SK-N-SH (cell line): Measurements from ENCODE around the gene SPATA2. TPM values are rescaled to one million over a fixed set of nuclear protein-coding genes. Genes with fewer than 3 reads are reported as not detected.

ENCODE experiments used
- CTCF ChIA-PET: fragments of 300-600, 350-600 bp; formaldehyde crosslinking; extraction: SDS; loops from one replicate; lab custom pipeline; 2021; lab: Yijun Ruan, JAX
- POLR2A ChIA-PET: fragments of 350-600 bp; sonication (Branson Sonifier 250); formaldehyde crosslinking; extraction: SDS; loops from one replicate; lab custom pipeline; 2020; ENCODE audit warnings: antibody characterized with exemption, inconsistent platforms; lab: Yijun Ruan, JAX
- DNase-seq: peaks from one replicate; pipeline ENCODE4 v3.0.0; 2012
- H2AFZ ChIP-seq: fragments of 200-600 bp; sonication (generic); 2 replicates; pipeline ENCODE4 v1.8.1; 2016; ENCODE audit warnings: antibody characterized with exemption, mild to moderate bottlenecking, low read depth
- H3F3A ChIP-seq: fragments of 200-600 bp; sonication (generic); replicated peaks from 2 replicates; pipeline ENCODE3; 2016; ENCODE audit warnings: antibody characterized with exemption, mild to moderate bottlenecking; ENCODE audit not compliant: insufficient read depth
- H3K27ac ChIP-seq, 2 experiments: fragments of 200-500 bp in 1 of 2; fragments of 200-600 bp in 1 of 2; sonication (Bioruptor generic) in 1 of 2; sonication (generic), shearing (Covaris generic) in 1 of 2; 2 replicates each; pipeline versions ENCODE4 v1.5.1 to v1.6.1; 2014 to 2016; ENCODE audit warnings: low read depth in 2 of 2, inconsistent platforms in 1 of 2, low read length in 1 of 2, mild to moderate bottlenecking in 1 of 2, mixed read lengths in 1 of 2
- H3K27me3 ChIP-seq: fragments of 200-600 bp; sonication (generic), shearing (Covaris generic); 2 replicates; pipeline ENCODE4 v1.6.1; 2016; ENCODE audit warnings: mixed run types; ENCODE audit not compliant: insufficient read depth
- H3K36me3 ChIP-seq, 2 experiments: fragments of 200-500 bp in 1 of 2; fragments of 200-600 bp in 1 of 2; sonication (Bioruptor generic) in 1 of 2; sonication (generic) in 1 of 2; replicated peaks in 1 of 2; 2 replicates each; pipeline versions ENCODE3 to v1.5.1; 2014 to 2016; ENCODE audit warnings: low read length in 1 of 2, mild to moderate bottlenecking in 1 of 2; ENCODE audit not compliant: insufficient read depth in 2 of 2, control insufficient read depth in 1 of 2
- H3K4me1 ChIP-seq, 2 experiments: fragments of 200-500 bp in 1 of 2; fragments of 200-600 bp in 1 of 2; sonication (Bioruptor generic) in 1 of 2; sonication (generic), shearing (Covaris generic) in 1 of 2; 2 replicates each; pipeline versions ENCODE4 v1.5.1 to v1.6.1; 2014 to 2016; ENCODE audit warnings: low read depth in 1 of 2, low read length in 1 of 2, mixed run types in 1 of 2; ENCODE audit not compliant: insufficient read depth in 2 of 2, control insufficient read depth in 1 of 2
- H3K4me2 ChIP-seq: fragments of 200-600 bp; sonication (generic), shearing (Covaris generic); 2 replicates; pipeline ENCODE4 v1.6.1; 2017; ENCODE audit warnings: mixed run types
- H3K4me3 ChIP-seq, 2 experiments: fragments of 200-500 bp in 1 of 2; fragments of 200-600 bp in 1 of 2; sonication (Bioruptor generic) in 1 of 2; sonication (generic), shearing (Covaris generic) in 1 of 2; 2 replicates each; pipeline versions ENCODE4 v1.5.1 to v1.8.1; 2014 to 2016; ENCODE audit warnings: low read depth in 2 of 2, inconsistent platforms in 1 of 2, low read length in 1 of 2, mild to moderate bottlenecking in 1 of 2, mixed read lengths in 1 of 2, moderate library complexity in 1 of 2
- H3K79me2 ChIP-seq: fragments of 200-600 bp; sonication (generic); 2 replicates; pipeline ENCODE4 v1.8.1; 2017; ENCODE audit warnings: mild to moderate bottlenecking; ENCODE audit not compliant: insufficient read depth
- H3K9ac ChIP-seq: fragments of 200-600 bp; sonication (generic); 2 replicates; pipeline ENCODE4 v1.6.1; 2017; ENCODE audit warnings: mixed run types
- H3K9me2 ChIP-seq: fragments of 200-600 bp; sonication (generic); 2 replicates; pipeline ENCODE4 v1.6.1; 2017; ENCODE audit warnings: mixed run types
- H3K9me3 ChIP-seq: fragments of 200-600 bp; sonication (generic); 2 replicates; pipeline ENCODE4 v1.6.1; 2017; ENCODE audit warnings: mixed run types, mild to moderate bottlenecking, moderate library complexity
- H4K20me1 ChIP-seq: fragments of 200-600 bp; sonication (generic); 2 replicates; pipeline ENCODE4 v1.6.1; 2017; ENCODE audit warnings: mild to moderate bottlenecking, mixed run types; ENCODE audit not compliant: insufficient read depth
- EP300 ChIP-seq, 2 experiments: IDR thresholded peaks; 2 replicates each; pipeline versions ENCODE4 v1.4.0 to v1.6.1; 2012; ENCODE audit warnings: borderline replicate concordance in 1 of 2, low read depth in 1 of 2, low read length in 1 of 2
- JUND ChIP-seq: IDR thresholded peaks from 2 replicates; pipeline ENCODE4 v1.4.0; 2012
- NRF1 ChIP-seq: IDR thresholded peaks from 2 replicates; pipeline ENCODE4 v1.6.1; 2012; ENCODE audit warnings: low read depth, mild to moderate bottlenecking, low read length
- POLR2AphosphoS5 ChIP-seq: IDR thresholded peaks from 2 replicates; pipeline ENCODE4 v1.6.1; 2012; ENCODE audit warnings: low read depth, low read length
- RAD21 ChIP-seq: IDR thresholded peaks from 2 replicates; pipeline ENCODE4 v1.6.1; 2012; ENCODE audit warnings: mild to moderate bottlenecking, low read length
- RFX5 ChIP-seq: IDR thresholded peaks from 2 replicates; pipeline ENCODE4 v1.6.1; 2012; ENCODE audit warnings: mild to moderate bottlenecking, improper control_type of control experiment, low read length
- RXRA ChIP-seq: IDR thresholded peaks from 2 replicates; pipeline ENCODE4 v1.4.0; 2012; ENCODE audit warnings: low read depth, mild to moderate bottlenecking, borderline replicate concordance
- TAF1 ChIP-seq: IDR thresholded peaks from 2 replicates; pipeline ENCODE4 v1.6.1; 2012; ENCODE audit warnings: low read depth, mild to moderate bottlenecking, low read length, moderate library complexity, borderline replicate concordance
- TCF12 ChIP-seq: IDR thresholded peaks from 2 replicates; pipeline ENCODE4 v1.4.0; 2012
- TEAD4 ChIP-seq: IDR thresholded peaks from 2 replicates; pipeline ENCODE4 v1.4.0; 2012; ENCODE audit warnings: mild to moderate bottlenecking, borderline replicate concordance; ENCODE audit not compliant: insufficient read depth
- ZBTB33 ChIP-seq: IDR thresholded peaks from 2 replicates; pipeline ENCODE4 v1.4.0; 2012; ENCODE audit warnings: low read depth, borderline replicate concordance
- WGBS: methylation state at CpG from one replicate; pipeline ENCODE4 v1.1.6; 2017; ENCODE audit warnings: low lambda C conversion rate; 5-methylcytosine and 5-hydroxymethylcytosine counted together
- polyA plus RNA-seq, 3 experiments: library from polyadenylated mRNA; depleted of rRNA; stranded (reverse); fragments of >200 nt; gene quantifications; 2 replicates each; pipeline ENCODE4 v1.2.3, GENCODE V29; 2012
- TF ChIP-seq, protein P1 (sequence below): IDR thresholded peaks from 2 replicates; pipeline ENCODE4; 2012
- TF ChIP-seq, protein P2 (sequence below): fragments of 150-350 bp; IDR thresholded peaks from 2 replicates; pipeline ENCODE4 v1.6.1; 2017; ENCODE audit warnings: antibody characterized with exemption, low read length, low read depth, borderline replicate concordance
- TF ChIP-seq, protein P3 (sequence below): fragments of 150-350 bp; IDR thresholded peaks from 2 replicates; pipeline ENCODE4 v1.6.1; 2016; ENCODE audit warnings: mild to moderate bottlenecking, low read depth, low read length

The SPATA2 gene
- polyA plus RNA-seq, 1 of the 3 experiments (the other 2 are of a cell fraction): 7.2 TPM

DNA sequence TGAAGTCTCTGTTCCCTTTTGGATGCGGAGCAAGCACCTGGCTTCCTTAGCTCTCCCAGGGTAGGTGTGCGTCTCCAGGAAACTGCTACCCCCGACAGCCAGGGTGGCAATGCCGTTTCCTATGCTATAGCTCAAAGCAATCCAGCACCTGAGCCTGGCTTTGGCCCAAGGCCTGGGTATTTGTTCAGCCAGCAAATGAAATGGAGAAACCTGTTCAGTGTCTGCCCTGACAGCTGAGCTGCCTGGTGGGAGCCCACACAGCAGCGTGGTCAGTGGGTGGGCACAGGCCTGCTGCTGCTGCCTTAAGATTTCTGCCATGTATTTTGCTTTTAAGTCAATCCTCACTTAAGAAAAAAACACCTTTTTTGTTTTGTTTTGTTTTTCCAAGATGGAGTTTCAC lies 13.7 kb downstream of the SPATA2 start:
- H3K4me3 ChIP-seq: no peak overlapping the region
- peaks cover 9 to 31% of the 10 kb centered on the region in 2 experiments for H3K36me3 ChIP-seq
- no peaks in the 10 kb centered on the region for H3K9me2 ChIP-seq
- ChIA-PET CTCF (interaction anchor here (1.4 to 2.7 kb wide), 2 partner anchors 10 to 13 kb away, joined by 3 to 25 read pairs; no protein-coding TSS in a partner anchor), POLR2A (no interaction called here)
- no peak overlapping the region for H3K27ac ChIP-seq
- H3K9me3 ChIP-seq: no peaks in the 10 kb centered on the region
- no peak overlapping the region for H3K9ac ChIP-seq
- H3F3A ChIP-seq: no peaks in the 10 kb centered on the region
- no peaks in the 10 kb centered on the region for H3K27me3 ChIP-seq
- peaks cover 0 to 10% of the 10 kb centered on the region in 2 experiments; a peak in 1 of 4 replicates for H3K4me1 ChIP-seq
- H2AFZ ChIP-seq: no peak overlapping the region
- 63% methylated on average over 5 of the region's 5 CpGs for WGBS
- no peak for TF ChIP-seq RFX5
- 0 out of 4 replicates have a peak, but pooled peaks of 1 of the 2 experiments have one; percentile 19 for TF ChIP-seq EP300 (IDR thresholded peaks at IDR 0.05; ENCODE audit: borderline replicate concordance in 1 of 2, low read depth in 1 of 2, low read length in 1 of 2)
- TF ChIP-seq JUND: no peak
- TF ChIP-seq, all 33 proteins: peak for 1
- H3K4me2 ChIP-seq: no peak overlapping the region
- no peak for DNase-seq
- H4K20me1 ChIP-seq: no peaks in the 10 kb centered on the region
- H3K79me2 ChIP-seq: no peaks in the 10 kb centered on the region

DNA sequence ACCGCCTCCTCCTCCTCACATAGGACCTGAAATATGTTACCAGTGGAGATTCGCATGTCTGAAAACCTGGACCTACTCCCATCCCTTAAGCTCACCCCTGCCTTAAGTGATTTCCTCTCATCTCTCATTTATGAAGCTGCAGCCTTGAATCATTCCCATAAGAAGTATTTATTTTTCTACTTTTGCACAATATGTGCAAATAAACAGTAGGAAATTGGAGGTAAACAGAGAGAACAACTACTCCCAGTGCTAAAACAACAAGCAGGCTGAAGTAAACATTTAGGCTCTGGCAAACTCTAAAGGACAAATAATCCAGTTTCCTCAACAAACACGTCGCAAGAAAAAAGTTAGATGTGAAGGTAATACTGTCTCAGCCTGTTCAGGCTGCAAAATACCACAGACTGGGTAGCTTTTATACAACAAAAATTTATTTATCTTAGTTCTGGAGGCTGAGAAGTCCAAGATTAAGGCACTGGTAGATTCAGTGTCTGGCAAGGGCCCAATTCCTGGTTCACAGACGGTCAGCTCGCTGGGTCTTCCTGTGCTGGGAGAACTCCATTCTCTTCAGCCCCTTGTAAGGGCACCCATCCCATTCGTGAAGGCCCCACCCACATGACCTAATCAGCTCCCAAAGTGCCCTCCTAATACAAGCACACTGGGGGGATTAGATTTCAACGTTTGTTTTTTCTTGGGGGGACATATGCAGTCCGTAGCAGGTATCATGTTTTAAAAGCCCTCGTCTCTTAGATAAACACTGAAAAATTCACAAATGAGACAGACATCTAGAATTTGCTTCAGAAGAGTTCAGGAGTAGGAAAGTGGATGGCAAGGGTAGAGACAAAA lies 15.6 kb downstream of the SPATA2 start:
- POLR2A ChIA-PET: interaction anchor here (0.6 kb wide), 1 partner anchor 694 kb away, joined by 3 read pairs; no protein-coding TSS in a partner anchor
- peaks cover 0 to 10% of the 10 kb centered on the region in 2 experiments; a peak in 1 of 4 replicates for H3K4me1 ChIP-seq
- no peaks in the 10 kb centered on the region for H3K27me3 ChIP-seq
- no peaks in the 10 kb centered on the region for H3K9me2 ChIP-seq
- no peak overlapping the region for H3K4me3 ChIP-seq
- no peak overlapping the region for H3K27ac ChIP-seq
- no peak overlapping the region for H2AFZ ChIP-seq
- no peaks in the 10 kb centered on the region for H4K20me1 ChIP-seq
- peaks cover 0 to 14% of the 10 kb centered on the region in 2 experiments for H3K36me3 ChIP-seq
- 71% methylated on average over 10 of the region's 10 CpGs for WGBS
- no peaks in the 10 kb centered on the region for H3F3A ChIP-seq
- no peak overlapping the region for H3K4me2 ChIP-seq
- no peak overlapping the region for H3K9ac ChIP-seq
- CTCF ChIA-PET: interaction anchor here (0.8 to 2.7 kb wide), 6 partner anchors 10 to 289 kb away, joined by 3 to 25 read pairs (median 3); no protein-coding TSS in a partner anchor
- no peak for TF ChIP-seq RXRA
- no peak for TF ChIP-seq ZBTB33
- no peak for TF ChIP-seq NRF1
- TF ChIP-seq, protein P1, sequence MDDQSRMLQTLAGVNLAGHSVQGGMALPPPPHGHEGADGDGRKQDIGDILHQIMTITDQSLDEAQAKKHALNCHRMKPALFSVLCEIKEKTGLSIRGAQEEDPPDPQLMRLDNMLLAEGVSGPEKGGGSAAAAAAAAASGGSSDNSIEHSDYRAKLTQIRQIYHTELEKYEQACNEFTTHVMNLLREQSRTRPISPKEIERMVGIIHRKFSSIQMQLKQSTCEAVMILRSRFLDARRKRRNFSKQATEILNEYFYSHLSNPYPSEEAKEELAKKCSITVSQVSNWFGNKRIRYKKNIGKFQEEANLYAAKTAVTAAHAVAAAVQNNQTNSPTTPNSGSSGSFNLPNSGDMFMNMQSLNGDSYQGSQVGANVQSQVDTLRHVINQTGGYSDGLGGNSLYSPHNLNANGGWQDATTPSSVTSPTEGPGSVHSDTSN: no peak
- no peak for TF ChIP-seq TEAD4
- no peak for TF ChIP-seq TAF1
- TF ChIP-seq POLR2AphosphoS5: no peak
- TF ChIP-seq, protein P2, sequence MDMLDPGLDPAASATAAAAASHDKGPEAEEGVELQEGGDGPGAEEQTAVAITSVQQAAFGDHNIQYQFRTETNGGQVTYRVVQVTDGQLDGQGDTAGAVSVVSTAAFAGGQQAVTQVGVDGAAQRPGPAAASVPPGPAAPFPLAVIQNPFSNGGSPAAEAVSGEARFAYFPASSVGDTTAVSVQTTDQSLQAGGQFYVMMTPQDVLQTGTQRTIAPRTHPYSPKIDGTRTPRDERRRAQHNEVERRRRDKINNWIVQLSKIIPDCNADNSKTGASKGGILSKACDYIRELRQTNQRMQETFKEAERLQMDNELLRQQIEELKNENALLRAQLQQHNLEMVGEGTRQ: no peak
- TF ChIP-seq, protein P3, sequence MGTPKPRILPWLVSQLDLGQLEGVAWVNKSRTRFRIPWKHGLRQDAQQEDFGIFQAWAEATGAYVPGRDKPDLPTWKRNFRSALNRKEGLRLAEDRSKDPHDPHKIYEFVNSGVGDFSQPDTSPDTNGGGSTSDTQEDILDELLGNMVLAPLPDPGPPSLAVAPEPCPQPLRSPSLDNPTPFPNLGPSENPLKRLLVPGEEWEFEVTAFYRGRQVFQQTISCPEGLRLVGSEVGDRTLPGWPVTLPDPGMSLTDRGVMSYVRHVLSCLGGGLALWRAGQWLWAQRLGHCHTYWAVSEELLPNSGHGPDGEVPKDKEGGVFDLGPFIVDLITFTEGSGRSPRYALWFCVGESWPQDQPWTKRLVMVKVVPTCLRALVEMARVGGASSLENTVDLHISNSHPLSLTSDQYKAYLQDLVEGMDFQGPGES: no peak
- no peak for TF ChIP-seq RFX5
- no peak for TF ChIP-seq TCF12
- TF ChIP-seq RAD21: no peak
- H3K9me3 ChIP-seq: no peaks in the 10 kb centered on the region
- H3K79me2 ChIP-seq: no peaks in the 10 kb centered on the region
- no peak for DNase-seq
